WTC11 (cell line): ENCODE results near the gene GALP.

Experiments
- ARID4B ChIP-seq: sonication (generic); formaldehyde crosslinking; IDR thresholded peaks from 2 replicates; pipeline ENCODE4 v1.8.0; 2023; ENCODE audit warnings: missing genetic modification reagents, mild to moderate bottlenecking, borderline replicate concordance
- ESRRA ChIP-seq: sonication (generic); formaldehyde crosslinking; IDR thresholded peaks from 2 replicates; pipeline ENCODE4 v1.8.1; 2022; ENCODE audit warnings: mild to moderate bottlenecking, missing genetic modification reagents, borderline replicate concordance
- MLX ChIP-seq: sonication (generic); formaldehyde crosslinking; IDR thresholded peaks from 2 replicates; pipeline ENCODE4 v1.8.1; 2023; ENCODE audit warnings: mild to moderate bottlenecking, missing genetic modification reagents, moderate library complexity
- TEAD1 ChIP-seq: sonication (generic); formaldehyde crosslinking; IDR thresholded peaks from 2 replicates; pipeline ENCODE4 v1.8.0; 2022; ENCODE audit warnings: mild to moderate bottlenecking, missing genetic modification reagents
- TP53 ChIP-seq: sonication (generic); formaldehyde crosslinking; IDR thresholded peaks from 2 replicates; pipeline ENCODE4 v1.8.1; 2023; ENCODE audit warnings: mild to moderate bottlenecking, missing genetic modification reagents
- ZNF416 ChIP-seq: fragments of 250-450 bp; sonication (Bioruptor Pico); IDR thresholded peaks from 2 replicates; pipeline ENCODE4 v1.9.0; 2021; ENCODE audit warnings: mild to moderate bottlenecking, inconsistent platforms
- ZNF423 ChIP-seq: fragments of 250-450 bp; sonication (Bioruptor Pico); IDR thresholded peaks from 2 replicates; pipeline ENCODE4 v2.1.2; 2022; ENCODE audit warnings: mild to moderate bottlenecking, moderate library complexity
- ZNF425 ChIP-seq: fragments of 250-450 bp; sonication (Bioruptor Pico); conservative IDR thresholded peaks from 2 replicates; pipeline ENCODE4 v1.9.0; 2021; ENCODE audit warnings: mild to moderate bottlenecking
- TF ChIP-seq, protein P1 (sequence below): fragments of 200-600 bp; IDR thresholded peaks from 2 replicates; pipeline ENCODE4 v1.8.0; 2022; ENCODE audit warnings: antibody characterized with exemption
- TF ChIP-seq, protein P2 (sequence below): sonication (generic); formaldehyde crosslinking; IDR thresholded peaks from 2 replicates; pipeline ENCODE4 v1.8.0; 2022; ENCODE audit warnings: mild to moderate bottlenecking, missing genetic modification reagents
- TF ChIP-seq, protein P3 (sequence below): sonication (generic); formaldehyde crosslinking; IDR thresholded peaks from 2 replicates; pipeline ENCODE4 v1.8.1; 2022; ENCODE audit warnings: low read depth, missing genetic modification reagents, borderline replicate concordance

GRCh38 chr19:56134654-56134921 is 41.2 kb upstream of the GALP start:
- TF ChIP-seq, protein P1, sequence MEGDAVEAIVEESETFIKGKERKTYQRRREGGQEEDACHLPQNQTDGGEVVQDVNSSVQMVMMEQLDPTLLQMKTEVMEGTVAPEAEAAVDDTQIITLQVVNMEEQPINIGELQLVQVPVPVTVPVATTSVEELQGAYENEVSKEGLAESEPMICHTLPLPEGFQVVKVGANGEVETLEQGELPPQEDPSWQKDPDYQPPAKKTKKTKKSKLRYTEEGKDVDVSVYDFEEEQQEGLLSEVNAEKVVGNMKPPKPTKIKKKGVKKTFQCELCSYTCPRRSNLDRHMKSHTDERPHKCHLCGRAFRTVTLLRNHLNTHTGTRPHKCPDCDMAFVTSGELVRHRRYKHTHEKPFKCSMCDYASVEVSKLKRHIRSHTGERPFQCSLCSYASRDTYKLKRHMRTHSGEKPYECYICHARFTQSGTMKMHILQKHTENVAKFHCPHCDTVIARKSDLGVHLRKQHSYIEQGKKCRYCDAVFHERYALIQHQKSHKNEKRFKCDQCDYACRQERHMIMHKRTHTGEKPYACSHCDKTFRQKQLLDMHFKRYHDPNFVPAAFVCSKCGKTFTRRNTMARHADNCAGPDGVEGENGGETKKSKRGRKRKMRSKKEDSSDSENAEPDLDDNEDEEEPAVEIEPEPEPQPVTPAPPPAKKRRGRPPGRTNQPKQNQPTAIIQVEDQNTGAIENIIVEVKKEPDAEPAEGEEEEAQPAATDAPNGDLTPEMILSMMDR: no peak
- TF ChIP-seq ZNF423 (no peak), TEAD1 (CRISPR knock-in tag) (no peak), ZNF416 (CRISPR knock-in tag) (no peak), ZNF425 (no peak), ARID4B (no peak), TP53 (CRISPR knock-in tag) (no peak), MLX (CRISPR knock-in tag) (no peak), ESRRA (no peak)
- TF ChIP-seq, protein P2, sequence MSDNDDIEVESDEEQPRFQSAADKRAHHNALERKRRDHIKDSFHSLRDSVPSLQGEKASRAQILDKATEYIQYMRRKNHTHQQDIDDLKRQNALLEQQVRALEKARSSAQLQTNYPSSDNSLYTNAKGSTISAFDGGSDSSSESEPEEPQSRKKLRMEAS (CRISPR knock-in tag): no peak
- TF ChIP-seq, protein P3, sequence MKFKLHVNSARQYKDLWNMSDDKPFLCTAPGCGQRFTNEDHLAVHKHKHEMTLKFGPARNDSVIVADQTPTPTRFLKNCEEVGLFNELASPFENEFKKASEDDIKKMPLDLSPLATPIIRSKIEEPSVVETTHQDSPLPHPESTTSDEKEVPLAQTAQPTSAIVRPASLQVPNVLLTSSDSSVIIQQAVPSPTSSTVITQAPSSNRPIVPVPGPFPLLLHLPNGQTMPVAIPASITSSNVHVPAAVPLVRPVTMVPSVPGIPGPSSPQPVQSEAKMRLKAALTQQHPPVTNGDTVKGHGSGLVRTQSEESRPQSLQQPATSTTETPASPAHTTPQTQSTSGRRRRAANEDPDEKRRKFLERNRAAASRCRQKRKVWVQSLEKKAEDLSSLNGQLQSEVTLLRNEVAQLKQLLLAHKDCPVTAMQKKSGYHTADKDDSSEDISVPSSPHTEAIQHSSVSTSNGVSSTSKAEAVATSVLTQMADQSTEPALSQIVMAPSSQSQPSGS (CRISPR knock-in tag): no peak
